Erythroblast (primary cell): ENCODE data around the gene PTGES2.

ENCODE experiments used
- DNase-seq, 2 experiments: peaks; one replicate each; lab custom pipeline; 2025; lab: John Stamatoyannopoulos, UW
- GATA1 ChIP-seq: IDR thresholded peaks from 2 replicates; pipeline ENCODE4 v1.6.1; 2011; ENCODE audit warnings: low read depth, mild to moderate bottlenecking, control low read depth, low read length, moderate library complexity
- POLR2A ChIP-seq: IDR thresholded peaks from 2 replicates; pipeline ENCODE4 v1.6.1; 2011; ENCODE audit warnings: mild to moderate bottlenecking, low read length

Gene PTGES2

DNA sequence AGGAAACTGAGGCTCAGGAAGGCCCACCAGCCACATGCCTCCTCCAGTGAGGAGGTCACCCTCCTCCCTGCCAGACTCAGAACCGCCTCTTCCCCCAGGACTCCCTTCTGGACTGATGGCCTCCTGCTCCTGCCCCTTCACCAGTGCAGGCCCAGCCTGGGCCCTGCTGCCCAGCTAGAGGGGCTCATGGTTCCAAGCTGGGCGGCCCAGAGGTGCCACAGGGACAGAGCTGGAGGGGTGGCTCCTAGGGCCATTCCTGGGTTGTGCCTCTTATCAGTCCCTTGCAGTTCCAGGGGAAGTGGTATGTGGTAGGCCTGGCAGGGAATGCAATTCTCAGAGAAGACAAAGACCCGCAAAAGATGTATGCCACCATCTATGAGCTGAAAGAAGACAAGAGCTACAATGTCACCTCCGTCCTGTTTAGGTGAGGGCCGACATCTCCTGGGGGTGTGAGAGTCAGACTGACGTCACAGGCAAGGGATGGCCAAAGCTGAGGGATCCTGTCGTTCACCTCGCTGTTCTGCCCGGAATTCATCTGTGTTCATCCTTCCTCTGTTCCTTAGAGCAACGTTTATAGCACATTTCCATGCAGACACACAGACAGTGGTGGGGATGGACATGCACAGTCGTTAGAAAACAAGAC, 22.5 kb upstream of the PTGES2 start:
- no peak for TF ChIP-seq POLR2A
- no peak for TF ChIP-seq GATA1
- DNase-seq, result peak; percentile 38 to 43

DNA sequence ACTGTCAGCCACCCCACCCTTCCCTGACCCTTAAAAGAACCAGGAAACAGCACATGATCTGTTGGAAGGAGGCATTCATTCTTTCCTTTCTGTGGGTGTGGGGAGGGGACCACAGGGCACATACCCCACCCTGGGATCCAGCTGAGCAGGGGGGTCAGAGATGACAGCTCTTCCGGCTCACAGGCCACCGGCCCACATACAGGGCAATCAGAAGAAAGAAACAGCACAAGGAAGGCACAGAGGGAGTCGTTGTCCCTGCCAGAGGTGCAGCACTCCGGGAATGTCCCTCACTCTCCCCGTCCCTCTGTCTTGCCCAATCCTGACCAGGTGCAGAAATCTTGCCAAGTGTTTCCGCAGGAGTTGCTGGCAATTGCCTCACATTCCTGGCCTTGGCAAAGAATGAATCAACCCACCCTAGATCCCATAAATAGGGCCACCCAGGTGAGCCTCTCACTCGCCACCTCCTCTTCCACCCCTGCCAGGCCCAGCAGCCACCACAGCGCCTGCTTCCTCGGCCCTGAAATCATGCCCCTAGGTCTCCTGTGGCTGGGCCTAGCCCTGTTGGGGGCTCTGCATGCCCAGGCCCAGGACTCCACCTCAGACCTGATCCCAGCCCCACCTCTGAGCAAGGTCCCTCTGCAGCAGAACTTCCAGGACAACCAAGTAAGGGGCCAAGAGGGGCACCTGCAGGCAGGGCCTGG, 21.6 kb upstream of the PTGES2 start, which contains the start of gene LCN2:
Gene LCN2 (plus strand): TSS at position 453 of the 701 bp plus-strand sequence. CDS start 73 bp downstream, at position 526.
- DNase-seq, result no peak
- TF ChIP-seq GATA1, result no peak
- no peak for TF ChIP-seq POLR2A

DNA sequence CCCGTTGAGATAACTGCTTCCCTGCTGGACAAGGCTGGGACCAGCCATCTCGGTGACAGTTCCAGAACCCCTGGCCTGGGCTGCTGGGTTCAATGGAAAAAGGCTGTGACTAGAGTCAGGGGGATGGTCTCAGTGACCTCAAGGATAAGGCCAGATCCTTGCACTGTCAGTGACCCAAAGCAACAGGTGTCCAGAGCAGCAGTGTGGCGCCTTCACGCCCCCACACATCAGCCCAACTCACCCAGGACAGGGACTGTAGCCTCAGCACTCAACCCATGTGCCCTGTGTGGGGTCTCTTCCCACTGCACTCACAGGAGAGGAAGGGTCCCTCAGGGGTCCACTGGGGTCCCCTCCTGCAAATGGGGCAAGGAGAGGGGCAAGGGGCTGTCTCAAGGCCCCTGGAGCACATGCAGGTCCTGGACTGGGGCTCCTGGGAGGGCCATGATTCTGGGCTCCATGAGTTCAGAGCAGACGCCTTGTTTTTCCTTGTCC, 21.0 kb upstream of the PTGES2 start:
- no peak for TF ChIP-seq GATA1
- TF ChIP-seq POLR2A, result no peak
- no peak for DNase-seq

DNA sequence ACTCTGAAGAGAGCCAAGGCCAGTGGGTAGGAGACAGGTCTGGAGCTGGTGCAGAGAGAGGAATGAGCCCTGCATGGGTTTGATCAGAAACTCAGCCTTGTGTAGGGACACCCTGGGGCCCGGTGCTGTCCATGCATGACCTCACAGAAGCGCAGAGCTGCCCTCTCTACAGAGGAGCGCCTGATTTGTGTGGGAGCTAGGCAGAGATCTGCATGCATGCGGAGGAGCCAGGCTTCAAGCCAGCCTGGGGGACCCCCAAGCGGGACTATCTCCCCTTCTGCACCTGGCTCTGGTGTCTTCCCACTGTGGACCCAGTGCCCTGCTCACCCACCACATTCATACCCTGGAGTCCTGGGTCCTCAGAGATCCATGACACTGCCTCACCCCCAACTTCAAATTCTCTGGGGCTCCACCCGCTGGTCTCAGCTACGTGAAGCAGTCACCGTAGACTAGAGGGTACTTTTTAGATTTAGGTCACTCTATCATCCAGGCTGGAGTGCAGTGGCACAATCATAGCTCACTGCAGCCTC, 19.1 kb upstream of the PTGES2 start:
- no peak for DNase-seq
- no peak for TF ChIP-seq GATA1
- no peak for TF ChIP-seq POLR2A

DNA sequence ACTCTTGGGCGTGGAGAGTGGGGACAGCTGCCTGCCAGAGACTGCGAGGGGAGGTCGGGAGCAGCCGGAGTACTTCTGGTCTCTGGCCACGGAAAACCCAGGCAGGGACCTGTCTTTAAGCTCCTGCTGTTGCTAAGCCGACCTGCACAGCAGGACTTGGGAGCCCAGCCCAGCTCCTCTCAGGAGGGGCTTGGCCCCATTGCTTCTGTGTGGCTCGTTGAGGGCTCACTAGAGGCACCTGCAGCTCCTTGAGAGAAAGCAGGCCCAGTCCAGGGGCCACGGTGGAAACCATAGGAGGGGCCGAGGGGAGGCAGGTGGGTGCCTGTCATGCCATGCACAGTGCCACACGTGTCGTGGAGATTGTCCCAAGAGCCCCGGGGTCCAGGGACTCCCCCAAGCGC, 18.4 kb upstream of the PTGES2 start:
- DNase-seq, result no peak
- TF ChIP-seq POLR2A (no peak), GATA1 (no peak)

DNA sequence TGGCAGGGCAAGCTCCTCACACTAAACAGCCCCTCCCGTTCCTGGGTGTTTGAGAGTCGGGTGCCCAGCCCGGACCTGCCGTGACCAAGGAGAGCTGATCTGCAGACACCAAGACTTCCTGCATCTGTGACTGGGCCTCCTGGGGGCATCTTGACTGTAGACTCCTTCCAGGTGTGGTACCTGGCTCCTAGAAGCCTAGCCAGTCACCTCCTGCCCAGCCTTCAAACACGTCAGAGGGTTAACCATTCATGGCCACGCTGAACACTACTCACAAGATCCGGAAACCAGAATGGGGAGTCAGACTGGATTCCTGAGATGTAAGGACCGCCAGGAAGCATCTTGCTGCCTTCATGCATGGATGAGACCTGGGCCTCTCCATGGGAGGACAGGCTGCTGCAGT, 18.0 kb upstream of the PTGES2 start:
- DNase-seq, result no peak
- TF ChIP-seq POLR2A (no peak), GATA1 (no peak)

DNA sequence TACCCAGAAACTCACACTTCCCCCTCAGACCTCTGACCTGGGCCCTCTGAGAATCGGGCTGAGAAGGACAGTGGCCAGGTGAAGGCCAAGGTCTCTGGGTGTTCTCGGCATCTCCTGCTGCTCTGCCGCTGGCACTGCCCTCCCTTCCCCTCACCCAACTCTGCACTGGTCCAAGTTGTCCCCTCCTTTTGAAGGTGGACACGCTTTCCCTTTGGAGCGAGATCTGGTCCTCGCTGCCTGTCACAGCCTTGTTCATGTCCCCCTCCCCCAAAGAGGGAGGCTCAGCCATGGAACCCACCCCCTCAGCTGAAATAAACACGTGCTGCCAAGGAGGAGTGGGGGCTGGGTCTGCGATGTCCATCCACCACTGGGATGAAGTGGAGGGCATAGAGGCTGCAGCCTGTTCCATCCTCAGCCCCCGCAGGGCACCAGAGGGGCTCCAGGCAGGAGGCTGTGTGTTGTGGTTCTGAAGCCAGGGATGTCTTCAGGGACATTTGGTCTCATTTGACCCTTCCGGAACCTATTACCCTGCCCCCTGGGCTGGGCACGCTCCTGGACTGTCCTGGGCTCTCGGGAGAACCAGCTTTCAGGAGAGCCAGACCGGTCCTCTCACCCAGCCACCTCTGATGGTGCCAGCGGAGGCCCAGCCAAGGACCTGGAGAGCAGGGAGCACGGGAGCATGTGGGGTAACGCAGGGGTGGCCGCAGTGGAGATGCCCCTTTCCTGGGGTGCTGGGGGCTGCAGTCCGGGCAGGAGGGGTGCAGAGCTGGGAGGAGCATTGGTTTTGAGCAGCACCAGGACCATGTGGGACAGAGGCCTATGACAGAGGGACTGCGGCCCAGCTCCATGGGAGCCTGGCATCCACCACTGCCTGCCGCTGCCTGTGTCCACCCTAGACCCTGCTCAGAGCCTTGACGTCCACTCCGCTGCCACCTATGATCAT, 17.0 kb upstream of the PTGES2 start:
- DNase-seq, result no peak
- TF ChIP-seq POLR2A (no peak), GATA1 (no peak)

DNA sequence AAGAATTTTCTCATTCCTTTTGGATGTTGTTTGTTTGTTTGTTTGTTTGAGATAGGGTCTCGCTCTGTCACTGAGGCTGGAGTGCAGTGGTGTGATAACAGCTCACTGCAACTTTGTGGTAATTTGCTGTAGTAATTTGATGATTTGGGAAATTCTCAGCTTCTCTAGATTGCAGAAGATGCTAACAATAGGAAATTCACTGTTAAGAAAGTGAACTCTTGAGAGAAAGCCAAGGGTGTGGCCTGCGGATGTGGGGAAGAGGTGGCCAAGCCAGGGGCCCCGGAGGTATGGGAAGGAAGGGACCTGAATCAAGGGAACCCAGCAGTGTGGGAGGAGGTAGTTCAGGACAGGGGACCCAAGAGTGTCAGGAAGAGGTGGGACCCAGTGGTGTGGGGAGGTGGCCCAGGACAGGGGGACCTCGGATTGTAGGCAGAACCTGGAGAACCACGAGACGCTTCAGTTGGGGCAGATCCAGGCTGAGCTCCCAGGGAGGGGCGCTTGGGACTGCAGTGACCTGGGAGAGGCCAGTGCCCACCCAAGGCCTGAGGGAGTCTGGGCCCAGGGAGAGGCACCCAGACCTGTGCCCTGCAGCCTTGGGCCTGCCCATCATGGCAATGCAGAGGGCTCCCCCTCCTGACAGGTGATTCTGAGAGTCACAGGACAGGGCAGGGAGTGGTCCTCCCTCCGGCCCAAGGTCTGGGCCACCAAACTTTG, 16.2 kb upstream of the PTGES2 start:
- TF ChIP-seq GATA1, result no peak
- TF ChIP-seq POLR2A, result no peak
- no peak for DNase-seq

DNA sequence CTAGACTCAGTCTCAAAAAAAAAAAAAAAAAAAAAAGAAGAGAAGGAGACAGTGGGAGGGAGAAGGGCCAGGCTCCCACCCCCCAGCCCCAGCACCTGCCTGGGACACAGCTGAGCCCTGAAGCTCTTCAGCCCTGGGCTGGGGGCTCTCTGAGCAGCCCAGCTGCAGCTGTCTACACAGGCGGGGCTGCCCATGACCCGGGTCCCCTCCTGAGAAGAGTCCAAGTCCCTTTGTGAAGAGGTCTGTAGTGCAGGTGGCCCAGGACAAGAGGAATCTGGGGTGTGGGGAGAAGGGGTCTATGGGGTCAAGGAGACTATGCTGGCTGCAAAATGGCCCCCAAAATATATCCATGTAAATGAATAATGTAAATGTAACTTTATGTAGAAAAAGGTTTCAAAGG, 15.1 kb upstream of the PTGES2 start:
- DNase-seq, result no peak
- TF ChIP-seq GATA1 (no peak), POLR2A (no peak)

DNA sequence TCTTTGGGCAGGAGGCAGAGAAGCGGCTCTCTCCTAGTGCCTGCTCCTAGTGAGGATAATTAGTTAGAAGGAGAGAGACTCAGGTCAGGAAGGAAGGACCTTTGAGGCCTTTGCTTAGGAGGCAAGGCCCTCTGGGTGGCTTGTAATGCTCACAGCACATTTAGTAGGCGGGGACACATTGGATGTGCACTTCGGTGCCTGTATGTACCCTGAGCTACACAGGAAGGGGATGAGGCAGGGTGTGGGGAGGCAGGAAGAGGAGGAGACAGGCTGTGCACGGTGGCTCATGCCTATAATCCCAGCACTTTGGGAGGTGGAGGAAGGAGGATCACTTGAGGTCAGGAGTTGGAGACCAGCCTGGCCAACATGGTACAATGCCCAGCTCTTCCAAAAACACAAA, 14.5 kb upstream of the PTGES2 start:
- DNase-seq, result no peak
- TF ChIP-seq GATA1 (no peak), POLR2A (no peak)

DNA sequence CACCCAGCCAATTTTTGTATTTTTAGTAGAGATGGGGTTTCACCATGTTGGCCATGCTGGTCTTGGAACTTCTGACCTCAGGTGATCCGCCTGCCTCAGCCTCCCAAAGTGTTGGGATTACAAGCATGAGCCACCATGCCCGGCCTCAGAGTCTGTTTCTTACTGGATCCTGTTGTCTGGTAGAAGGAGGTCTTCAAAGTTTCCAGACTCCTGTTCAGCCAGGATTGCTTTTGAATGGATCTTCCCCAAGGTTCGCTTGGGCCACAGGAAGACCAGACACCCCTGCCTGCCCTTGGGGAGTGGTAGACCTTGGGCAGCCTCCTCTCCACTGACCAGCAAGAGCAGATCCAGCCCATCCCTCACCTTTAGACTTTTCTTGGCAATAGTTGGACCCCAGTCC, 14.1 kb upstream of the PTGES2 start:
- no peak for TF ChIP-seq POLR2A
- no peak for TF ChIP-seq GATA1
- no peak for DNase-seq

DNA sequence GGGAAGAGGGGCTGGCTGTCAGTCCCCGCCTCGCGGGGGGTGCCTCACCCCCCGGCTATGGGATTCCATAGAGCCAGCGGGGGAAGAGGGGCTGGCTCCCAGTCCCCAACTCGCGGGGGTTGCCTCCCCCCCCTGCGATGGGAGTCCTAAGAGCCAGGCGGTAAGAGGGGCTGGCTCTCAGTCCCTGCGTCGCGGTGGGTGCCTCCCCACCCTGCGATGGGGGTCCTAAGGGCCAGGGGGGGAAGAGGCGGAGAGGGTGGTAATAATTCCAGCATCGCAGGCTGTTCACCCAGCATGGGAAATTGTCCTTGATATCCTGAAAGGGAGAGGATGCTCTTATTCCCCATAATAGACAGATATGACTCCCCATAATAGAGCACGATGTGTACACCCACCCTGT, 12.1 kb upstream of the PTGES2 start:
- DNase-seq, result no peak
- TF ChIP-seq POLR2A (no peak), GATA1 (no peak)

DNA sequence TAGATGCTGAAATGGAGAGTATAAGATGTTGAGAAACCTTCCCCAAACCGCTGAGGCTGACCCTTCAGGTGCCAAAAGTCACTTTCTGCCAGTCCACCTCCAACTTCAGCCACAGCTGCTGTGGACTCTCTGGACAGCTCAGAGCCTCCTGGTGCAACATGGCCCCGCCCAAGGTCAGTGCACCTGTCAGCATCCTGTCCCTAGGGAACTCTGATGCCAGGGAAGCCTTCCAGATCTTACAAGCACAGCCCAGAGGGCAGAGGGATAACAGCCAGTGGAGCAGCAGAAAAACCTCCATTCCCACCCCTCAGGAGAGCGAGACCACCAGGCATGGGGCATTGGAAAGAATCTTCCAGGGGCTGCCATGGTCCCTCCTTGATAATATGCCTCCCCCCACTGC, 10.5 kb upstream of the PTGES2 start:
- TF ChIP-seq POLR2A (no peak), GATA1 (no peak)
- no peak for DNase-seq
